HG02642 (cell line): Measurements from ENCODE around the gene METTL9.
"Not testable (repeated sequence)": the region's sequence is repeated elsewhere in the genome, so short reads cannot be mapped to it uniquely, and the experiment has no call there.

ENCODE experiments used
- ATAC-seq: cut with Tn5 transposase; IDR thresholded peaks from one replicate; pipeline ENCODE4 v1.9.1; 2021; ENCODE audit warnings: mild to moderate bottlenecking; ENCODE audit not compliant: unreplicated experiment, poor library complexity

METTL9 gene

DNA sequence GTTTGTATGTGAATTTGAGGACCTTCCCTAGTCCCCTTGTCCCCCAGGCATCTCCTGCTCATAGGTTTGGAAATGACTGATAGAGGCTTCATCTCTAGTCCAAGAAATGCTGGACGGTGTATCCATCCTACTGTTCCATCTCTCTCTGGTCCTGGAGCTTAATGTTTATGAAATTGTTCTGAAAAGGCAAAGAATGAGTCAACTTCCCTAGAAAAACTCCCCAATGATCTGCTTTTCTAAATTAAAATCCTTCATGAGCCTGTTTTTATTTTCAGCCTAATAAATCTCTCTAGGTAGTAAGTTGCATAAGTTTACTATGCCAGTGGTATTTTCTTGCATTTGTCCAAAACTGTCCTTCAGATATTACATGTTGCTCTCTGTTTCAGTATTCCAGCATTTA lies 55.1 kb downstream of the METTL9 start:
- ATAC-seq: no peak

- ATAC-seq: no peak
These were observed 55.5 kb downstream of the METTL9 start for GRCh38 chr16:21654881-21655280.

GRCh38 chr16:21656795-21657768 lies 57.7 kb downstream of the METTL9 start:
- no peak for ATAC-seq

GRCh38 chr16:21659124-21659523 lies 59.7 kb downstream of the METTL9 start:
- no peak for ATAC-seq

DNA sequence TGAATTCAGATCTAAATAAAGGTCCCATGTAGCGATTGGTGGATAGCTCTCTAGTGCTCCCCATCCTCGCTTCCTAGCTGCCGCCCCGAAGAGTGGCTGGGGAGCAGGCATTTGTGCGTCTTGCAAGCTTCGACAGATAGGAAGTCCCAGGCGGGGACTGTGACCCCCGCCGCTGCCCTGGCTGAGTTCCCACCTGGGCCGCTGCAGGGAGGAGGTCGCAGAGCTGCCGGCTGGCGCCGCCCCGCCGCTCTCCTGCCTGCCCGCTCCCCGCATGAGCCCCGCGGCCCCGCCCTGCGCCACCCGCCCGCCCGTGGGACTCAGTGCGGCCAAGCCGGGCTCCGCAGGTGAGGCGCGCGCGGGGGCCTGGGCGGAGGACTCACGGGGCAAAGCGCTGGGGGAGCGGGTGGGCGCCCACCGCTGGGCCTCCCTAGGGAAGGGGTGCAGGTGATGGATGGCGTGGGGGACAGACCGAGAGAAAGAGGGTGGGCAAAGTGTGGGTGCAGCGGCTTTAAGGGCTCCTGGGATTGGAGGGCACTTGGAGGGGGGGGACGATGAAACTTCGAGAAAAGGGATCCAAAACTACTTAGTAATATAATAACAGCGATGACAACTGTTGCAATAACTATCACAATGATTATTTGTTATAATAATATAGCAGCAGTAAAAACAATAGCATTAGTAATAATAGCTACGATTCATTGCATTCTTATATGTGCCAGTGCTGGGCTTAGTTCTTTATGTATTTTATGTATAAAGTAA lies 64.7 kb downstream of the METTL9 start, which contains the start of gene OTOA:
Gene OTOA (plus strand): TSS at position 80 of the 759 bp plus-strand sequence. CDS start 14,547 bp downstream, outside the sequence.
- ATAC-seq: no peak

DNA sequence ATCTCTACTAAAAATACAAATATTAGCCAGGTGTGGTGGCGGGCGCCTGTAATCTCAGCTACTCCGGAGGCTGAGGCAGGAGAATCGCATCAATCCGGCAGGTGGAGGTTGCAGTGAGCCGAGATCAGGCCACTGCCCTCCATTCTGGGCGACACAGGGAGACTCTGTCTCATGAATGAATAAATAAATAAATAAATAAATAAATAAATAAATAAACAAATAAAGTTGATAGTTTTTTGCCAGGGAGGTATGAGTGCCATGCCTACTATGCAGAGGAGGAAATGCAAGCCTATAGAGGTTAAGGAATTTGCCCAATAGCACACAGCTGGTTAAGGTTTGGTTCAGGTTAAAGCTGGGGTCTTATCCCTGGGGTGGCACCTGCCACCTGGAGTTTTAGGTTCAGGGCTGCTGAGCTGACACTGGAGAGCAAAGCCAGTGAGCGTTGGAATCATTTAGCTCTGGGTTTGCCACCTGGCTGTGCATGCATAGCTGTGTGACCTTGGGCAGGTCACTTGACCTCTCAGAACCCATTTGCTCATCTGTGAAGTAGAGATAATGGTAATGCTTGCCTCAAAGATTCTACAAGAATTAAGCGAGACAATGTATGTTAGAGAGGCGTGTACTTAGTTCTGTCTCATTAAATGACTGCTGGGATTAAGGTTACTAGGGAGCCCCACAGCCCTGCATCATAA lies 65.6 kb downstream of the METTL9 start:
- ATAC-seq: no peak

- ATAC-seq: no peak
These were observed 67.4 kb downstream of the METTL9 start for GRCh38 chr16:21666772-21667171.

- no peak for ATAC-seq
These were observed 68.2 kb downstream of the METTL9 start for GRCh38 chr16:21667575-21667974.

- no peak for ATAC-seq
These were observed 74.1 kb downstream of the METTL9 start for GRCh38 chr16:21673469-21673868.

DNA sequence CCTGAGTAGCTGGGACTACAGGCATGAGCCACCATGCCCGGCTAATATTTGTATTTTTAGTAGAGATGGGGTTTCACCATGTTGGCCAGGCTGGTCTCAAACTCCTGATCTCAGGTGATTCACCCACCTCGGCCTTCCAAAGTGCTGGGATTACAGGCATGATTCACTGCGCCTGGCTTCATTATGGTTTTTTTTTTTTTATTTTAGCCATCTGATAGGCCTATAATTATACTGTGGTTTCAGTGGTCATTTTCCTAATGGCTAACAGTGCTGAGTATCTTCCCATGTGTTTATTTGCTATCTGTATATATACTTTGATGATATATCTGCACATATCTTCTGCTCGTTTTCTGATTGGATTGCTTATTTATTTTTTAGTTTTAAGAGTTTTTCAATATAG lies 75.1 kb downstream of the METTL9 start:
- not testable (repeated sequence) for ATAC-seq

- not testable (repeated sequence) for ATAC-seq
These were observed 81.3 kb downstream of the METTL9 start for GRCh38 chr16:21680714-21681113.

GRCh38 chr16:21683184-21683583 lies 83.8 kb downstream of the METTL9 start:
- ATAC-seq: no peak

DNA sequence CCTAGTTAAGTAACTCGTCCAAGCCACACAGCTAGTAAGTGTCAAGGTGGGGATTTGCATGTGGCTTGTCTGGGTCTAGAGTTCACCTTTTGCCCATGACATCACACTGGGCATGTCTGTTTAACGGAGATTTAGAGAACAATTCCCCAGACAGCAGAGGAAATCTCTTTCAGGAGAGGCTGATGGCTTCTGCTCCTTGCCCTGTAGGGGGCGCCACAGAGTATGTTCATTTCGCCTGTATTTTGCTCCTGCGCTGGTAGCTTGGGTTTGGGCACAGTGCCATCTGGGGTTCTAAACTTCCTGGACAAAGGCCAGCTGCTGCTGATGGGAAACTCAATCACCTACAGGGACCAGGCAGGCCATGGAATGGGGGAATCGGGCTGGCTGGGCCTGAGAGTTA lies 84.8 kb downstream of the METTL9 start:
- ATAC-seq: no peak

DNA sequence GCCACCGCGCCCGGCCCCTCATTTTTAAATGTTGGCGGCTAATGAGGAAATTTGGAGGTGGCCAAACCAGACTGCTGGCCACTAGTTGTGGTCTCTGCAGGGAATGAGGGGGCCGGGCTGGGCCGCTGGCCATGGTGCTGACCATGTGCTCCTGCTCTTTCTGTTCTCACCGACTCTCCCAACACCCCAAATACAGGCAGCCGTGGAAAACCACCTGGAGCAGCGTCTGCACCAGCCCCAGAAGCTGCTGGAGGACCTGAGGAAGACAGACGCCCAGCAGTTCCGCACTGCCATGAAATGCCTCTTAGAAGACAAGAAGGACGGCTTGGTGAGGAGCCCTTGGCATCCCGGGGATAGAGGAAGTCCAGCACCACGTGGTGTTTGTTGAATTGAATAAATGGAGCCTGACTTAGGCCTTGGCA lies 85.7 kb downstream of the METTL9 start:
- no peak for ATAC-seq

DNA sequence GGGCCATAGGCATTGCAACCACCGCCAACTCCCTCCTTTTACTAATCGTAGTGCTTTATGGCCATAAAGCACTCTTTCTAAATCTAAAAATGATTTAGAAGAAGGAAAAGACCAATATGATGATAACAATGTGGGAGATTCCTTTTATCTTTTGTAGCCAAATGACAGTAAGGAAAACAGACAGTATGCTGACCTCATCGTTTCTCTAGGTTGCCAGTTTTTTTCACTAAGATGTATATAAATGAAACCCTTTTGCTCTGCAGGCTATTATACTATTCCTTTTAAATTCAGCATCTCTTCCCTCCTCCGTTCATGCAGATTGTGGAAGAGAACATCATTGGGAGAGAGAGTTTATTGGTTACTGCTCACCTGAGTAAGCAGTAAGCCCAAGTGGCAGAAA lies 89.7 kb downstream of the METTL9 start:
- ATAC-seq: no peak

DNA sequence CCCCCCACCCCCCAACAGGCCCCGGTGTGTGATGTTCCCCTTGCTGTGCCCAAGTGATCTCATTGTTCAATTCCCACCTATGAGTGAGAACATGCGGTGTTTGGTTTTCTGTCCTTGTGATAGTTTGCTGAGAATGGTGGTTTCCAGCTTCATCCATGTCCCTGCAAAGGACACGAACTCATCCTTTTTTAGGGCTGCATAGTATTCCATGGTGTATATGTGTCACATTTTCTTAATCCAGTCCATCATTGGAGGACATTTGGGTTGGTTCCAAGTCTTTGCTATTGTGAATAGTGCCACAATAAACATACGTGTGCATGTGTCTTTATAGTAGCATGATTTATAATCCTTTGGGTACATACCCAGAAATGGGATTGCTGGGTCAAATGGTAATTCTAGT lies 91.6 kb downstream of the METTL9 start:
- not testable (repeated sequence) for ATAC-seq

DNA sequence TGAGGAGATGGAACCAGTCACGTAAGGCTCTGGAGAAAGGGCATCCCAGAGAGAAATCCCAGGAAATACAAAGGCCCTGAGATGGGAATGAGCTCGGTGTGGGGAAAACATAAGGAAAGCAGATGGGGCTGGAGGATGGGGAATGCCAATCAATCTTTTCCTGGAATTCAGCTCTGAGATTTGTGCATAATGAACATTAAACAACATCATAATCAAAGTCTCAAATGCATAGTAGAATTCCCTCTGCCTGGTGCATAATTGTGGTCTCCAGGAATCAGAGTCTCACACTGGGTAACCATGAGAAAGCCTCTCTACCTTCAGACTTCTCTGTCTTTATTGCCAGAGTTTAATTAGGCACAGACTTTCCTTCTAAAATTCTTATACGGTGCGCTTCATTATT lies 95.2 kb downstream of the METTL9 start:
- no peak for ATAC-seq

DNA sequence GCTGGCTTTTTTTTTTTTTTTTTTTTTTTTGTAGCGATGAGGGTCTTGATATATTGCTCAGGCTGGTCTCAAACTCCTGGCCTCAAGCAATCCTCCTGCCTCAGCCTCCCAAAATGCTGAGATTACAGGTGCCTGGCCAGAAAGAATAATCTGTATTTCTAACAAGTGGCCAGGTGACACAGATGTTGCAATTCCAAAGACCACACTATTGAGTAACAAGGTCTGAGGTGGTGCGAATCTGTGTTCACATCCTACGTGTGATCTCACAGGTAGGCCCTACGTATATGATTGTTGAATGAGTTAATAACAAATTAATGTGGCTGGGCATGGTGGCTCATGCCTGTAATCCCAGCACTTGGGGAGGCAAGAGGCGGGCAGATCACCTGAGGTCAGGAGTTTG lies 97.7 kb downstream of the METTL9 start:
- no peak for ATAC-seq

DNA sequence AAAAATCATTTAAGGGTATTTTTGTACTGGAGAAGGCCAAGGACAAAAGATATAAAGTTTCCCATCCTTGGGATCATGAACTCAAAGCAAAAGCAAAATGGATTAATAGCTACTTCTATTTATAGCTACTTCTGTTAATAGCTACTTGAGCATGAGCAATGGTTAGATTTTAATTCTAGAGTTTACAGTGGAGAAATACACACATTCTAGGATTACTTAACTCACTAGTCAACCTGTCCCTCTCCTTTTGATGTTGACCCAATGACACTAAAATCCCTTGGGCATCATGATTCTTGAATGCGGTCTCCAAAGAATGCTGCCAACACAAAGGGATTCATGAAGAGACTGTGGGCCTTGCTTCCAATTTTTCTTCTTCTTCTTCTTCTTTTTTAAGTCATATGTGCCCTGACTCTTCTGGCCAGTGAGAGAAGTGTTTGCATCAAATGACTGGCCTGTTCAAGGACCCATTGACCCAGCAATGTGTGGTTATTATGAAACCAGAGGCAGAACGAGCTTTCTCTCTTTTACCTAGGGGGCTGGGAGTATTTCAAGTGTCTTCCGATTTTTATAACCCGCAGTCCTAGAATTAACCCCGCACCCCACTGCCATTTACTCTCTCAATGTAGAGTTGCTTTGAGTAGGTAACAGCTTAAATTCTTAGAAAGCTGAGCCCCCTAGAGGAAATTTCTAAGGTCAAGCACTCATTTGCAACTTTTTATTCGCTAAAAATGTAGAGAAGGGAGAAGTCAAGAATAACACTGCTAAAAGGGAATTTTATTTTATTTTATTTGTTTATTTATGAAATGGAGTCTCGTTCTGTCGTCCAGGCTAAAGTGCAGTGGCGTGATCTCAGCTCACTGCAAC lies 99.0 kb downstream of the METTL9 start:
- no peak for ATAC-seq

DNA sequence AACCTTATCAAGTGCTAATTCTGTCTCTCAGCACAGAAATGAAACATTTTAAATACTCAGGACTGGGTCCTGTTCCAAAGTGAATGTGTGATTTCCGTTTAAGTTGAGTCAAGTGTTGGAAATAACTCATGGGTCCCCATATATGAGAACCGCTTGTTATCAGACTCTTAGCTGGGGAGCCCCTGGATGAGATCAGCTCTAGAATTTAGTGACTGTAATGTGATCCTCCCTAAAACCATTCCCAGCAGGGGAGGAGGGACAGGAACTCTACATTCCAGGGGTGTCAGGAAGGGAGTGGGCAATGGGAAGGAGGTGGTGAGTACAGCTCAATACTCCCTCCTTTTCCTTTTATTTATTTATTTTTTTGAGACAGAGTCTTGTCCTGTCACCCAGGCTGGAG lies 101.9 kb downstream of the METTL9 start:
- ATAC-seq: no peak
